NCI-H2196 treated with DMSO at 0.1 percent for 48 hours (cell line): ENCODE results near the gene C6orf62.
"Not testable (repeated sequence)": the region's sequence is repeated elsewhere in the genome, so short reads cannot be mapped to it uniquely, and the experiment has no call there.

Experiments used
- DNase-seq: peaks from one replicate; lab custom pipeline; 2025; ENCODE audit not compliant: unreplicated experiment; lab: John Stamatoyannopoulos, UW

C6orf62 gene

DNA sequence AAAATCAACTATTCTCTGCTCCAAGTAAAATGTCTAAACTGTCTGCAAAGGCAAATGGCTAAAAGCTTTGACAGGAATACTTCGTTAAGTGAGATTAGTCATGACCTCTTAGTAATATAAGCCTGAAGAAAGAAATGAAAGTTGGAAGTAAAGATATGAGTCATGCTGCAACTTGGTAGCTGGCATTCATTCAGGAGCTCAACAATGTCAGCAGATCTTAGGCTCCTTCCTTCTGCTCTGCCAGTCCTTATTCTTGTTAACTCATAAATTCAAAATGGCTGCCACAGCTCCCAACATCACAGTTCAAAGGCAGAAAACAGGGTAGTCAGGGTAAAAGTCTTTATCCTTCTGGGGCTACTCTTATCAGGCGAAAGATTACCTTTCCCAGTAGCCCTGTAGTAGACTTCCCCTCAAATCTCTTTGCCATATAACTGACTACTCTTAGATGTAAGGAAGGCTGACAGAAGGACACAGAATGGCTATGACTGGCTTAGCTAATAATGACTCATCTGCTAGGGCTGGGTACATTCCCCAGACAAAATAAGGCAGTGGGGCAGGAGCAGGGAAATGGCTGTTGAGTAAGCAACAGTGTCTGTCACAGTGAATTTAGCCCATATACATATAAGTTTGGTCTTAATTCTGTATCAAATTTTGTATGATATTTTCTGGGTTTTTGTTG lies 24.4 kb upstream of the C6orf62 start:
- no peak for DNase-seq

DNA sequence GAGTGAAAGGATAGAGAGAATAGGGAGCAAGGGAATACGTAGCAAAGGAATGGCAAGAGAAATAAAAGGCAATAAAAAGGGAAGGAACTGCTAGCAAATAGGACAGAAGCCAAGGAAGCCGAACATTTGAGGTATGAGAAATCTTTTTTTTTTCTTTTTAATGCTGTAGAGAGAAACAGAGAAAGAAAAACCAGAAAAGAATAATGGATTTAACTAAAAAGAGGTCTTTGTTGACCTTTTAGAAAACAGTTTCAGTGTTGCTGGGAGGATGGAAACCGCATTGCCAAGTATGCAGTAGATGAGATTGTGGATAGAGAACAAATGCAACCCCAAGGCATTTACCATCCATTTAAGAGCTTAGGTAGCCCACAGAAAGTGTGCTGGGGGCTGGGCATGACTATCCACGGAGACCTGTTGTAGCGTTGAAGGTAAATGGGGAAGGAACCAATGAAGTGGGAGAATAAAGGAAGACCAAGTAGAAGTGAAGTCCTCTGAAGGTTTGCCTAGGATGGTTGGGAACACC lies 23.3 kb upstream of the C6orf62 start:
- DNase-seq, result no peak

DNA sequence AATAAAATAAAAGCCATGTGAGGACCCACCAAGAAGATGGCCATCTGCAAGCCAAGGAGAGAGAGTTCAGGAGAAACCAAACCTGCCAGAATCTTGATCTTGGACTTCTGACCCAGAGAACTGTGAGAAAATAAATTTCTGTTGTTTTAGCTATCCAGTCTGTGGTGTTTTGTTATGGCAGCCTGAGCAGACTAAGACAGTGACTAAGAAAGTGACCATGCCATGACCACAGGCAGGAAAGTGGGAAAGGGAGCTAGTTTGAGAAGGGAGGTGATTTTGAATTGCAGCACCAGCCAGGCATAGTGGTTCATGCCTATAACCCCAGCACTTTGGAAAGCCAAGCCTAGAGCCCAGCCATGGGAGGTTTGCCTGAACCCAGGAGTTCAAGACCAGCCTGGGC lies 21.9 kb upstream of the C6orf62 start:
- DNase-seq, result no peak

DNA sequence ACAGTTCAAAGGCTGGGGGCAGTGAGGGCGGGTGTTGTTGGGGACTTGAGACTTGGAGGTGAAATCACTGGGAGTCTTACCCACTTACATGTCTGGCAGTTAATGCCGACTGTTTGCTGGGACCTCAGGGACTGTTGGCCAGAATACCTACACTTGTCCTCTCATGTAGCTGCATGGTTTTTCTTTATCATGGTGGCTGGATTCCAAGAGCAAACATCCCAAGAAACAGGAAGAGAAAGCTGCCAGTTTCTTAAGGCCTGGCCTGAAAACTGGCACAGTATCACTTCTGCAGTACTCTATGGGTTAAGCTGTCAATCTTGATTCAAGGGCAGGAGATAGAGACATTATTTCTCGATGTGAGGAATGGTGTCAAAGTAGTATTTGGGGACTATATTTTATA lies 19.8 kb upstream of the C6orf62 start:
- DNase-seq, result no peak

DNA sequence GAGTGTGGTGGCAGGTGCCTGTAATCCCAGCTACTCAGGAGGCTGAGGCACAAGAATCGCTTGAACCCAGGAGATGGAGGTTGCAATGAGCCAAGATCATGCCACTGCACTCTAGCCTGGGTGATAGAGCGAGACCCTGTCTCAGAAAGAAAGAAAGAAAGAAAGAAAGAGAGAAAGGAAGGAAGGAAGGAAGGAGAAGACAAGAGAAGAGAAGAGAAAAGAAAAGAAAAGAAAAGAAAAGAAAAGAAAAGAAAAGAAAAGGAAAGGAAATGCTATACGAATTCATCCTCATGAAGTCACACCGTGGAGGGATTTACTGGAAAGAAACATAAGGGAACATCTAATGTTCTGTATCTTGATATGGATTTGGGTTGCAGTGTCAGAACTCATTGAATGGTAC lies 15.8 kb upstream of the C6orf62 start:
- DNase-seq, result not testable (repeated sequence)

DNA sequence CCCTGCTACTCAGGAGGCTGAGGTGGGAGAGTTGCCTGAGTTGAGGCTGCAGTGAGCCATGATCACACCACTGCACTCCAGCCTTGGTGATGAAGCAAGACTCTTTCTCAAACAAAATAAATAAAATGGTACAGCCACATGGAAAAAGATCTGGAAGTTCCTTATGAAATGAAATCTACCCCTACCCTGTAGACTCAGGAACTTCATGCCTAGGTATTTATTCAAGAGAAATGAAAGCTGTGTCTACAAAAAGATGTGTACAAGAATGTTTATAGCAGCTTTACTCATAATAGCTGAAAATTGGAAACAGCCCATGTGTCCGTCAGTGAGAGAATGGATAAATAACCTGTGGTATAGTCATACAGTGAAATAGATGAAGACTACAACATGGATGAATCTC lies 15.2 kb upstream of the C6orf62 start:
- DNase-seq, result no peak

DNA sequence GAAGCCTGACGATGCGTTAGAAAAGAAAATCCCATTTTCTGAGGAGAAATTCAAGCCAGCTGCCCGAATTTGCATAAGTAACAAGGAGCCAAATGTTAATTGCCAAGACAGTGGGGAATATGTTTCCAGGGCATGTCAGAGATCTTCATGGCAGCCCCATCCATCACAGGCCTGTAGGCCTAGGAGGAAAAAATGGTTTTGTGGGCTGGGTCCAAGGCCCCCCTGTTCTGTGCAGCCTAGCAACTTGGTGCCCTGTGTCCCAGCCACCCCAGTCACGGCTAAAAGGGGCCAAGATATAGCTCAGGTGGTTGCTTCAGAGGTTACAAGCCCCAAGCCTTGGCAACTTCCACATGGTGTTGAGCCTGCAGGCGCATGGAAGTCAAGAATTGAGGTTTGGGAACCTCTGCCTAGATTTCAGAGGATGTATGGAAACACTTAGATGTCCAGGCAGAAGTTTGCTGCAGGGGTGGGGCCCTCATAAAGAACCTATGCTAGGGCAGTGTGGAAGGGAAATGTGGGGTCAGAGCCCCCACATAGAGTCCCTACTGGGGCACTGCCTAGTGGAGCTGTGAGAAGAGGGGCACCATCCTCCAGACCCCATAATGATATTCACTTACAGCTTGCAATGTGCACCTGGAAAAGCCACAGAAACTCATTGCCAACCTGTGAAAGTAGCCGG lies 12.6 kb upstream of the C6orf62 start:
- not testable (repeated sequence) for DNase-seq

DNA sequence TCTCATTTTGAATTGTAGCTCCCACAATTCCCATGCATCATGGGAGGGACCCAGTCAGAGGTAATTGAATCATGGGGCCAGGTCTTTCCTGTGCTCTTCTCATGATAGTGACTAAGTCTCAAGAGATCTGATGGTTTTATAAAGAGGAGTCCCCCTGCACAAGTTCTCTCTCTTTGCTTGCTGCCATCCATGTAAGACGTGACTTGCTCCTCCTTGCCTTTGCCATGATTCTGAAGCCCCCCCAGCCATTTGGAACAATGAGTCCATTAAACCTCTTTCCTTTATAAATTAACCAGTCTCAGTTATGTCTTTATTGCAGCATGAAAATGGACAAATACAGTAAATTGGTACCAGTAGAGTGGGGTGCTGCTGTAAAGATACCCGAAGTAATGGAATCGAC lies 11.7 kb upstream of the C6orf62 start:
- DNase-seq, result not testable (repeated sequence)

DNA sequence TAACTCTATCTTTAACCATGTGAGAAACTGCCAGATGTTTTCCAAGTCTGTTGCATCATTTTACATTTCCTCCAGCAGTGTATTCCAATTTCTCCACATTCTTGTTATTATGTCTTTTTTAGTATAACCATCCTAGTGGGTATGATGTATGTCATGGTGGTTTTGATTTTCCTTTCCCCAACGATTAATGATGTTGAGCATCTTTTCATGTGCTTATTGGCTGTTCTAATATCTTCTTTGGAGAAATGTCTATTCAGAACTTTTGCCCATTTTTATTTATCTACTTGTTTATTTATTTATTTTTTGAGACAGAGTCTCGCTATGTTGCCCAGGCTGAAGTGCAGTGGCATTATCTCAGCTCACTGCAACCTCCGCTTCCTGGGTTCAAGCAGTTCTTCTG lies 4.3 kb upstream of the C6orf62 start:
- no peak for DNase-seq

DNA sequence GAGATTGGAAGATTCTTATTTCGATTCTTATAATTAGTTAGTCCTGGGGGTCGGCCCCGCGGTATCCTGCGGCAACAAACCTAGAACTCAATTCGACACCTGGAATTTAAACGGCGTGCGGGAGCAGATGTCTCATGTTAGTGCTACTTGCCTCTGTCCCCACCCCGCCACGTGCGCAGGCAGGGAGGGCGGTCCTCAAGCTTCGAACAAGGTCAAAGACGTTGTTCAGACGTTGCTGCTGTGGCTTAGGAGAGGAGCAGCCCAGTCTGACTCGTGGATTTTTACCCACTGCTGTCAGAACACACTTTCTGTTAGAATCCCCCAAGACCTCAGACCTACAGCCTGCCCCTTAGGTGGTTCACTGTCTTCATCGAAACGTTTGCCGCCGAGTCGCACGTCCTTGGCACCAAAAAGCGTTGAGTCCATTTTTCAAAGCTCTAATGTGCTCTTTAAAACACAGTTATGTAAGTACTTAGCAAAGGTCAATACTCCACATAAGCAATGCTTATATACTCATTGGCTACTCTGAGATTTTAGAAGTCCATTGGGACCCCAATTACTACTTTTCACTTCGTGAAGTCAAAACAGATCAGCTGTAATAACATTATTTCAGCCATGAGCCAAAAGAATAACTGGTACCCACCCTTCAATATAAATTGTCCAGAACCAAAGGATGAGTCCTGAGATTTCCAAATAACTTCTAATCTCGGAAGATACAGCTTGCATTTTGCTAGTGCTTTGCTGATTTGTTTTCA lies 2.7 kb upstream of the C6orf62 start:
- peak; percentile 88 for DNase-seq

DNA sequence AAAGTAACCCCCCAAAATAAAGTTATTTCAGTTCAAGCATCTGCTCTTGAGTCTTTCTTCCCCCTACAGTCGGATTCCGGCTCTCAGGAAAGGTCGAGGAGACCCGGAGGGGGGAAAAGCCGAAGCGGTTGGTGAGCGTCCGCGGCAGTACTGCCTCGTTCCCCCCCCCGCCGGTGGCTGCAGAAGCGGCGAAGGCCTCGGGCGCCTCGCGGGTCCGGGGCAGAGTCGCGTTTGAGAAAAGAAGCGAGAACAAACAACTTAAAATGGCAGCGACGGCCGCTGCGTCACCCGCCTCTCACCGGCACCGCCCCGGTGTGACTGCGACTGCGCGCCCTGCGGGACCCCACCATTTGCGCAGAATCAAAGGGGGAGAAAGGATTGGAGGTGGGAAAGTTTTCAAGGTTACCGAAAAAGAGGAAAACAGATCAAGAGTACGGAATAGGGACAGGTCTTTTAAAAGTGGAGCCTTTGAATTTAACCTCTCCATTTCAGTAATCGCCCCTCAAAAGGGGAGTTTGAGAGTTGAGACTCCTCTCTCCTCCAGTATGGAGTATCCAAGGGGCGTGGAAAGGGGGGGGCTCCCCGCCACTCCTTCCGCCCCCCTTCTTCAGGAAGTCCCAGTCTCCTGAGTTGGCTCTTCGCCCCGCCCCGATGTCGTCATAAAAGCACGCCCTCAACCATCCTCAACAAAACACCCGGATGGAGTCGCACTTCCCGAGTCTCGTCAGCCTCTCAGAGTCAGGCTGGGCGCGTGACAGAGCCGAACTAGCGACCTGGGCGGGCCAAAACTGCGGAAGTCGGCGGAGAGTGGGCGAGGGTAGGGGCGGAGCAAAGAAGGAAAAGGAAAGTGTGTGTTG lies 1.9 kb upstream of the C6orf62 start:
- peak; percentile 98 for DNase-seq

DNA sequence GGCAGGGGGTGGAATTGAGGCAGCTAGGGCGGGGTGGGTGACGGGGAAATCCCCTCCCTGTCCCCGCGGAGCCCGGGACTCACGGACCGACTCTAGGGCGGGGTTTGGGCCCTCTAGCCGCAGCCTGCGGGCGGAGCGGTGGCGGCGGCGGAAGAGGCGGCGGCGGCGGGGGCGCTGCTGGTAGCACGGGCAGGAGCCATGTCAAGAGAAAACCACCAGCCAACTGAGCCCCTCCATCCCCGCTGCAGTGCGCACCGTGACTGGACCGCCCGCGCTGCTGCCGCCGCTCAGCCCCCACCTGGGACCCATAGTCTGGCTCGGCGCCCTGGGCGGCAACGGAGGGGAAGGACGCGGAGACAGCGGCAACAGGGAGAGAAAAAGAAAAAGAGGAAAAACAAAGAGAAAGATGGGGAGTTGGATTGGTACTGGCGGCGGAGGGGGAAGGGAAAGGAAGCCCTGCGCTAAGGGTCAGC lies 1.2 kb upstream of the C6orf62 start:
- DNase-seq, result no peak

DNA sequence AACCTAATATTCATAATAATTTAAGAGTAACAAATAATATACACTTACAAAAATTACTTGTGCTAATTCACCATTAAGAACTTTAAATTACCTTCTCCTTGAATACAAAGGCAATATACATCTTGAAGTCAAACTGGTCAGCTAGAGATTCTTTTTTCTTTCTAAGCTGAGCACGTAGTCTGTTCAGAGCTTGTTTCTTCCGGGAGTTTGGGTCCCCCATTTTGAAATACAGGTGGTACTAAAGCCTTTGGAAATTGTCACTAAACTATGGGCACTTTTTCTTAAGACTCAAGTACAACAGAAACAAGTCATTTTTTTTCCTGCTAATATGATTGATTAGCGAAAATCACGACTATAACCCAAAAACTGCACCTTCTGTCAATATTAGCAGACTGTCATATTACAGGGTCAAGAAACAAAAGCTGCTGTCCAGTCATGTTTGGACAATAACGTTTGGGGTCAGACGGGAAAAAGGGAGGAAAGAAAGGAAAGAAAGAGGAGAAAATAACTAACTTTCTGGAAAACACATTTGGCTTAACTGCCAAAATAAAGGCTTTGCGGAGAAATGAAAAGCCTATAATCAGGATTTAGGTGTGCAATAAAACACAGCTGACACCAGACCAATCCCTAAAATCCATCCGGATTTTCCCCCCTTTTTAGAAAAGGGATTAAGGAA lies 367 bp downstream of the C6orf62 start:
- no peak for DNase-seq

DNA sequence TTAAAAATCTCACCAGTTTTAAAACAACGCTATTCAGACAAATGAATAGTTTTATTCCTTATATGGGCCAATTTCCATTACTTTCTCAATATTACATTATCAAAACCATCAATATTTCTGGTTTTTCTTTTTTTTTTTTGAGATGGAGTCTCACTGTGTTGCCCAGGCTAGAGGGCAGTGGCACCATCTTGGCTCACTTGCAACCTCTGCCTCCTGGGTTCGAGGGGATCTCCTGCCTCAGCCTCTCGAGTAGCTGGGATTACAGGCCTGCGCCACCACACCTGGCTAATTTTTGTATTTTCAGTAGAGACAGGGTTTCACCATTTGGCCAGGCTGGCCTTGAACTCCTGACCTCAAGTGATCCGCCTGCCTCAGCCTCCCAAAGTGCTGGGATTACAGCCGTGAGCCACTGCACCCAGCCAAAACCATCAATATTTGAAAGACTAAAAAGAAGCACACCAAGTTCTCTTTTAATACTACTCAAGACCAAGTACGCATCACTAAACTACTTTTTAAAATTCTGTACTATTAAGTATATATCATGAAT lies 2.3 kb downstream of the C6orf62 start:
- DNase-seq, result not testable (repeated sequence)

DNA sequence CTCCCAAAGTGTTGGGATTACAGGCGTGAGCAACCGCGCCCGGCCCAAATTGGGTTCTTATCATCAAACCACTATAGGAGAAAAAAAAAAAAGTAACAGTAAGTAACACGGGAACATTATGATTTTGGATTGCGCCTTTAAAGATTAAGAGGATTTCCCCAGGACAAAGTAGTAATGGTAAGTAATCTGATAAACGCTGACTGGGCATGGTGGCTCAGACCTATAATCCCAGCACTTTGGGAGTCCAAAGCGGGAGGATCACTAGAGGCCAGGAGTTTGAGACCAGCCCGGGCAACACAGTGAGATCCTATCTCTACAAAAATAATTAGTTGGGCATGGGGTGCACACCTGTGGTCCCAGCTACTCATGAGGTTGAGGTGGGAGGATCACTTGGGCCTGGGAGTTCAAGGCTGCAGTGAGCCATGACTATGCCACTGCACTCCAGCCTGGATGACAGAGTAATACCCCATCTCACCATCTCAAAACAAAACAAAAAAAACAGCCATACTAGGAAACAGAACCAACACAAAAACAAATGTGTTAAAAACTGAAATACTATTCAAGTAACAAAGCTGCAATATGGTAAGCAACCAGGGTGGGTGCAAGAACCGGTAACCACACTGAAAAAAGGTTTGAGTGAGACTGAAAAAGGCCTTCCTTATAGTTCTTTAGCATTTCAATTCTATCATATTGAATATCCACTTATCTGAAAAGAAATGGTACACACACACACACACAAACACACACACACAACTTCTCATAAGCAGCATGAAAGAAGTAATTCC lies 8.2 kb downstream of the C6orf62 start:
- DNase-seq, result no peak

DNA sequence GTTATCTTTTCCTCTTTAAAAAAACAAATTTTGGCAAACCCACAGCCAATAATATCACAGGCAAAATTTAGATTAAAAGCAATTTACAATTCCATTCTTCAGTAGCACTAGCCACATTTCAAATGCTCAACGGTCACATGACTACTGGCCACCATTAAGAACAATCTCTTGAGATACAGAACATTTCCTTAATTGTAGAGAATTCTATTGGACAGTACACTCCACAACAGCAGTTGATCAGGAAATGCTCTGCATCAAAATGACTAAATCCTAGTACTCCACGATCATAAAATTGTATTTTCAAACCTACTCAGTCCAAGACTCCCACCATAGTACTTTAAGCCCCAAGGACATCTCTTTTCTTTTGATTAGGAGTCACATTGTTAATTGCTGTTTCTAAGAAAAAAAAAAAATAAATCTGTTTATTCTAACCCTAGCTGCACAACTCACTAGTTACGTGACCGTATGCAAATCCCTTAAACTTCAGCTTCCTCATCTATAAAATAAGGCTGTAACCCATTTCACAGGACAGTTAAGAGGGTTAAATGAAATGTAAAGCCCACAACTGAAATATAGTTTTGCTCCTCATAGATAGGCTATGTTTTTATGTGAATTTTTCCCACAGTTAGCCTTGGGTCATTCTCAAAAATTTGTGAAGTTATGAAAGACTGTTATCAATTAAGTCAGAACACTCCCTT lies 9.8 kb downstream of the C6orf62 start:
- DNase-seq, result no peak

DNA sequence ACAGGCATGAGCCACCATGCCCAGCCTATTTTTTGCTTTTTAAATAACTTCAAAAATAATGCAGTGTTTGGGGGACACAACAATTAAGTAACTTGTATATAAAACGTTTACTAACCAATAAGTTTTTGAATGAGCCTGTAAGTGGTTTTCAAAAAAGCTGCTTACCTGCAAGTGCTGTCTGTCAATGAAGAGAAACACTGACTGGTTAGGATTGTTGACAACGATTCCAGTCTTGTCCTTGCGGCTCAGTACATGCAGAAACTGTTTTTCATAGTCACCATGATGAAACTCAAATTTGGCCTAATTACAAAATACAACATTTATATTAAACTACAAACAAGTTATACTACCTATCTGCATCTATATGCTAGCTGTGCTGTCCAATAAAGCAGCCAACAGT lies 10.3 kb downstream of the C6orf62 start:
- no peak for DNase-seq

DNA sequence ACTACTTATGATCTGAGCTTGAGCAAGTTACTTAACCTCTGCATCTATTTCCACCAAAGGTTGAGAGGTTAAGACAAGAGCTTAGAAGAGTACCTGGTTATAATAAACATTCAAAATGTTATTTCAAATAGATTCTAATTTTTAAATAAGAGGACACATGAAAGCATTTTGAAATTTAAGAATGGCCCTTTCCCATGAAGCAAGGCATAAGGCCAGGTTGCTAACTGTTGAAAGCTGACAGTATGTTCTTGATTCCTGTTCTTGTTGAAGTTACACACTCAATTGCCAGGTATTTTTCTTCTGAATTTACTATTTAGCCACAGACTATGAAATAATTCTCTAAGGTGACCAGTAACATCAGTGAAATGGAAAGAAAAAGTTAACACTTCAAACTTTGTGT lies 14.5 kb downstream of the C6orf62 start:
- no peak for DNase-seq
